MM.1S (cell line): ENCODE data around the gene PRKCB.

Source experiments
- DNase-seq: peaks from one replicate; pipeline ENCODE4 v3.0.0-alpha.2; 2015
- H2AFZ ChIP-seq: fragments of 300-600 bp; sonication (generic); 2 replicates; pipeline ENCODE4 v1.6.0; 2016; ENCODE audit warnings: antibody characterized with exemption, low read length
- H3F3A ChIP-seq: fragments of 300-600 bp; sonication (generic); 2 replicates; pipeline ENCODE4 v1.6.1; 2016; ENCODE audit warnings: mild to moderate bottlenecking, antibody characterized with exemption, low read length, moderate library complexity, mixed read lengths; ENCODE audit not compliant: insufficient read depth
- H3K27ac ChIP-seq: fragments of 300-600 bp; sonication (generic); 2 replicates; pipeline ENCODE4 v1.5.1; 2016; ENCODE audit warnings: mild to moderate bottlenecking, low read length
- H3K27me3 ChIP-seq: fragments of 300-600 bp; sonication (generic); replicated peaks from 2 replicates; pipeline ENCODE4 v1.6.0; 2016; ENCODE audit warnings: low read length; ENCODE audit not compliant: insufficient read depth
- H3K36me3 ChIP-seq: fragments of 300-600 bp; sonication (generic); replicated peaks from 2 replicates; pipeline ENCODE4 v1.6.1; 2016; ENCODE audit warnings: mild to moderate bottlenecking, low read length, mixed read lengths; ENCODE audit not compliant: insufficient read depth
- H3K4me1 ChIP-seq: fragments of 300-600 bp; sonication (generic); 2 replicates; pipeline ENCODE4 v1.6.1; 2016; ENCODE audit warnings: low read length, mixed read lengths
- H3K4me2 ChIP-seq: fragments of 300-600 bp; sonication (generic); 2 replicates; pipeline ENCODE4 v1.6.0; 2016; ENCODE audit warnings: low read depth, low read length
- H3K4me3 ChIP-seq: fragments of 300-600 bp; sonication (generic); 2 replicates; pipeline ENCODE4 v1.5.1; 2016; ENCODE audit warnings: low read length, mixed read lengths
- H3K79me2 ChIP-seq: fragments of 300-600 bp; sonication (generic); 2 replicates; pipeline ENCODE4 v1.6.1; 2016; ENCODE audit warnings: mixed run types, low read length, mixed read lengths
- H3K9ac ChIP-seq: fragments of 300-600 bp; sonication (generic); 2 replicates; pipeline ENCODE4 v1.6.1; 2016; ENCODE audit warnings: low read length, mixed read lengths
- H3K9me2 ChIP-seq: fragments of 300-600 bp; sonication (generic); replicated peaks from 2 replicates; pipeline ENCODE4 v1.6.1; 2016; ENCODE audit warnings: mild to moderate bottlenecking, low read length, mixed read lengths; ENCODE audit not compliant: insufficient read depth
- H3K9me3 ChIP-seq: fragments of 300-600 bp; sonication (generic); replicated peaks from 2 replicates; pipeline ENCODE4 v1.6.1; 2016; ENCODE audit warnings: mild to moderate bottlenecking, low read length, mixed read lengths; ENCODE audit not compliant: insufficient read depth
- H4K20me1 ChIP-seq: fragments of 300-600 bp; sonication (generic); 2 replicates; pipeline ENCODE4 v1.6.1; 2016; ENCODE audit warnings: mild to moderate bottlenecking, low read length, moderate library complexity, mixed read lengths; ENCODE audit not compliant: insufficient read depth
- CTCF ChIP-seq: fragments of 300-600 bp; sonication (generic); IDR thresholded peaks from 2 replicates; pipeline ENCODE4 v1.5.1; 2016; ENCODE audit warnings: antibody characterized with exemption, low read length, mixed read lengths
- EZH2 ChIP-seq: fragments of 300-600 bp; sonication (generic); optimal IDR thresholded peaks from 2 replicates; pipeline ENCODE3; 2017; ENCODE audit warnings: low read depth, mild to moderate bottlenecking, antibody characterized with exemption, low read length, mixed read lengths
- EZH2phosphoT487 ChIP-seq: fragments of 300-600 bp; sonication (generic); IDR thresholded peaks from 2 replicates; pipeline ENCODE4 v1.6.1; 2018; ENCODE audit warnings: antibody characterized with exemption, low read length

Gene PRKCB

GRCh38 chr16:24221219-24221618 lies 385.4 kb downstream of the PRKCB start:
- H3F3A ChIP-seq, result no peaks in the 10 kb centered on the region
- no peaks in the 10 kb centered on the region for H3K36me3 ChIP-seq
- H4K20me1 ChIP-seq, result no peaks in the 10 kb centered on the region
- no peak overlapping the region for H3K4me2 ChIP-seq
- no peaks in the 10 kb centered on the region for H3K4me1 ChIP-seq
- no peaks in the 10 kb centered on the region for H3K27me3 ChIP-seq
- H3K27ac ChIP-seq, result no peak overlapping the region
- no peak overlapping the region for H3K9ac ChIP-seq
- no peaks in the 10 kb centered on the region for H3K9me2 ChIP-seq
- H3K9me3 ChIP-seq, result no peaks in the 10 kb centered on the region
- no peak for DNase-seq
- TF ChIP-seq EZH2phosphoT487, result no peak
- no peak for TF ChIP-seq EZH2
- TF ChIP-seq CTCF, result no peak
- H2AFZ ChIP-seq, result no peak overlapping the region
- no peaks in the 10 kb centered on the region for H3K79me2 ChIP-seq
- H3K4me3 ChIP-seq, result no peak overlapping the region

- H3K9me2 ChIP-seq, result no peaks in the 10 kb centered on the region
- no peak overlapping the region for H3K9ac ChIP-seq
- H3K27ac ChIP-seq, result no peak overlapping the region
- H3K79me2 ChIP-seq, result no peaks in the 10 kb centered on the region
- H3K27me3 ChIP-seq, result no peaks in the 10 kb centered on the region
- H4K20me1 ChIP-seq, result no peaks in the 10 kb centered on the region
- H3K4me2 ChIP-seq, result no peak overlapping the region
- no peak overlapping the region for H2AFZ ChIP-seq
- no peaks in the 10 kb centered on the region for H3F3A ChIP-seq
- H3K4me1 ChIP-seq, result no peaks in the 10 kb centered on the region
- H3K9me3 ChIP-seq, result no peaks in the 10 kb centered on the region
- no peak for DNase-seq
- H3K4me3 ChIP-seq, result no peak overlapping the region
- TF ChIP-seq EZH2 (no peak), CTCF (no peak), EZH2phosphoT487 (no peak)
- H3K36me3 ChIP-seq, result no peaks in the 10 kb centered on the region
Measured at GRCh38 chr16:24228514-24228913, 392.7 kb downstream of the PRKCB start.

- no peaks in the 10 kb centered on the region for H3F3A ChIP-seq
- no peaks in the 10 kb centered on the region for H3K79me2 ChIP-seq
- no peaks in the 10 kb centered on the region for H3K27me3 ChIP-seq
- no peak overlapping the region for H3K4me3 ChIP-seq
- H3K36me3 ChIP-seq, result no peaks in the 10 kb centered on the region
- TF ChIP-seq CTCF (no peak), EZH2 (no peak), EZH2phosphoT487 (no peak)
- no peak for DNase-seq
- no peaks in the 10 kb centered on the region for H4K20me1 ChIP-seq
- no peaks in the 10 kb centered on the region for H3K9me2 ChIP-seq
- no peak overlapping the region for H3K27ac ChIP-seq
- no peak overlapping the region for H2AFZ ChIP-seq
- no peak overlapping the region for H3K9ac ChIP-seq
- no peaks in the 10 kb centered on the region for H3K9me3 ChIP-seq
- H3K4me1 ChIP-seq, result no peaks in the 10 kb centered on the region
- H3K4me2 ChIP-seq, result no peak overlapping the region
Measured at GRCh38 chr16:24232936-24233335, 397.2 kb downstream of the PRKCB start.
